Esophagus squamous epithelium (tissue), 4 donors: ENCODE results near the gene CSMD2.

Source experiments
- CTCF ChIP-seq, 6 experiments: fragments of 450-650 bp in 4 of 6; fragments of 200-600 bp in 2 of 6; sonication (generic) in 2 of 6; IDR thresholded peaks; one replicate each; pipeline ENCODE4 v1.5.1; 2016 to 2019; ENCODE audit warnings: antibody characterized with exemption in 6 of 6, mild to moderate bottlenecking in 4 of 6, moderate library complexity in 4 of 6
- POLR2A ChIP-seq, 4 donors: fragments of 450-650 bp; IDR thresholded peaks; one replicate each; pipeline ENCODE4 v1.6.1; 2017; ENCODE audit warnings: antibody characterized with exemption in 4 of 4, mild to moderate bottlenecking in 4 of 4, moderate library complexity in 3 of 4

GRCh38 chr1:34128186-34128889 is 36.7 kb downstream of the CSMD2 start:
- TF ChIP-seq CTCF (IDR thresholded peaks at IDR 0.05) (no peak), POLR2A (IDR thresholded peaks at IDR 0.05) (no peak)
